ENCODE data around the gene CHDH. TPM values are rescaled to one million over a fixed set of nuclear protein-coding genes. Genes with fewer than 3 reads are reported as not detected.

The CHDH gene
- total and polyA plus RNA-seq, 9 donors, result 0.85 to 7.0 (median 4.1) TPM

DNA sequence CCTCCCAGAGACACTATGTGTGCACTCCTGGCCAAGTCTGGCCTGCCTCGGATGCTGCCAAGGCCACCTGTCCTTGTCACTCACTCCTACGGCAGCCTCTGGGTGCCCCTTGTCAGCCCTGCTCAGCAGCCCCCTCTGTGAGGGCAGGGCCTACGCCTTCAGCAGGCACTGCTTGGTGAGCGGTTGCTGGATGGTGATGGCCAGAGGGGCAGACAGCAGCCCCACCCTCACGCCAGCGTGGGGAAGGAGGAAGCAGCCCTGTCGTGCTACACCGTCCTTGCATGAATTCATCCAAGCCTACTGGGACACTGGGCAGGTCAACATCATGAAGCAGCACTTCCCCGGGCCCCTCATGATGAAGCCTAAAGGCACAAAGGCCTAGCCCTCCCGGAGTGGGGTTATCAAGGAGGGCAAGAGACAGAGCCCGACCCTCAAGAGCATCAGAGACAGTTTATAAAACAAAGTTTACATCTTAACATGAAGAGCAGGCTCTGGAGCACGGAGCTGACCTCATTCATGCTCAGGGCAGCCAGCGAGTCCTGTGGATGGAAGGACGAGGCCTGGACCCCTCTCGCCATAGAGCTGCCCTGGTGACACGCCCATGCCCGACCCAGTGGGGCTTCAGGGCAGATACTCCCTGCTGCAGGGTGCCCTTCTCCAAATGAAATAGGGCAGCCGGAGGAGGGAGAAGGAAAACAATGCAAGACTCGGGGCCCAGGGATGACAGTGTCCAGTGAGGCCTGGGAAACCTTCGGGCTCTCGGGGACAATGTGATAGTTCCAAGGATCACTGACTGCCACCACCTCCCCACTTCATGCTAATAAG is 25.3 kb downstream of the CHDH start:
- H3K9me3 ChIP-seq, result no peaks in the 10 kb centered on the region
- no peaks in the 10 kb centered on the region for H3K27me3 ChIP-seq
- DNase-seq, result peak in 1 of 5 donors; percentile 9
- intact Hi-C loops (cut with DNase I), result no loop called here
- H3K4me3 ChIP-seq, result no peak overlapping the region
- WGBS, 3 donors, result 85 to 89% (median 88%) methylated on average over 21 of the region's 21 CpGs
- TF ChIP-seq POLR2A (IDR thresholded peaks at IDR 0.05) (no peak), EP300 (IDR thresholded peaks at IDR 0.05) (no peak)
- TF ChIP-seq, protein P1, sequence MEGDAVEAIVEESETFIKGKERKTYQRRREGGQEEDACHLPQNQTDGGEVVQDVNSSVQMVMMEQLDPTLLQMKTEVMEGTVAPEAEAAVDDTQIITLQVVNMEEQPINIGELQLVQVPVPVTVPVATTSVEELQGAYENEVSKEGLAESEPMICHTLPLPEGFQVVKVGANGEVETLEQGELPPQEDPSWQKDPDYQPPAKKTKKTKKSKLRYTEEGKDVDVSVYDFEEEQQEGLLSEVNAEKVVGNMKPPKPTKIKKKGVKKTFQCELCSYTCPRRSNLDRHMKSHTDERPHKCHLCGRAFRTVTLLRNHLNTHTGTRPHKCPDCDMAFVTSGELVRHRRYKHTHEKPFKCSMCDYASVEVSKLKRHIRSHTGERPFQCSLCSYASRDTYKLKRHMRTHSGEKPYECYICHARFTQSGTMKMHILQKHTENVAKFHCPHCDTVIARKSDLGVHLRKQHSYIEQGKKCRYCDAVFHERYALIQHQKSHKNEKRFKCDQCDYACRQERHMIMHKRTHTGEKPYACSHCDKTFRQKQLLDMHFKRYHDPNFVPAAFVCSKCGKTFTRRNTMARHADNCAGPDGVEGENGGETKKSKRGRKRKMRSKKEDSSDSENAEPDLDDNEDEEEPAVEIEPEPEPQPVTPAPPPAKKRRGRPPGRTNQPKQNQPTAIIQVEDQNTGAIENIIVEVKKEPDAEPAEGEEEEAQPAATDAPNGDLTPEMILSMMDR (IDR thresholded peaks at IDR 0.05), result no peak
- H3K4me1 ChIP-seq (ENCODE audit: insufficient read depth), result no peaks in the 10 kb centered on the region
- H3K36me3 ChIP-seq, result no peaks in the 10 kb centered on the region
- no peak overlapping the region for H3K27ac ChIP-seq

DNA sequence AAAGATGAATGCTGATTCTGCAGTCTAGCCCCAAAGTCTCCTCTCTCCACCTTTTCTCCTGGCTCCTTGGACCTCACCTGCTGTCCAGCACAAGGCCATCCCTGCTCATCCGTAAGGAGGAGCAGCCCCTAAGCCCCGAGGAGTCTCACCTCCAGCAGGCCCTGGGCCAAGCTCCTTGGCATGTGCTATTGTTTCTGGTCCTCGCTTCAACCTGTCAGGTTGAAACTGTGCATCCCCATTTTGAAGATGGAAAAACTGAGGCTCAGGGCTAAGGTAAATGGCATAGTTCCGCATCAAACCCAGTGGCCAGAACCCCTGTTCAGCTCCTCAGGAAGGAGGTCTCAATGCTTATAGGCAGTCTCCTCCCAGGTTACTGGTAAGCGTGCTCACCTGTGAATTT is 26.1 kb downstream of the CHDH start:
- no peak for TF ChIP-seq POLR2A (IDR thresholded peaks at IDR 0.05)
- no peak for TF ChIP-seq EP300 (IDR thresholded peaks at IDR 0.05)
- TF ChIP-seq, protein P1 (IDR thresholded peaks at IDR 0.05), result no peak
- Histone ChIP-seq H3K27ac (no peak overlapping the region), H3K4me3 (no peak overlapping the region), H3K27me3 (no peaks in the 10 kb centered on the region), H3K4me1 (ENCODE audit: insufficient read depth) (no peaks in the 10 kb centered on the region), H3K36me3 (no peaks in the 10 kb centered on the region), H3K9me3 (no peaks in the 10 kb centered on the region)
- intact Hi-C loops (cut with DNase I), result no loop called here
- peak in 1 of 5 donors; percentile 5 for DNase-seq
- WGBS, 3 donors, result 92 to 94% (median 93%) methylated on average over 5 of the region's 5 CpGs

DNA sequence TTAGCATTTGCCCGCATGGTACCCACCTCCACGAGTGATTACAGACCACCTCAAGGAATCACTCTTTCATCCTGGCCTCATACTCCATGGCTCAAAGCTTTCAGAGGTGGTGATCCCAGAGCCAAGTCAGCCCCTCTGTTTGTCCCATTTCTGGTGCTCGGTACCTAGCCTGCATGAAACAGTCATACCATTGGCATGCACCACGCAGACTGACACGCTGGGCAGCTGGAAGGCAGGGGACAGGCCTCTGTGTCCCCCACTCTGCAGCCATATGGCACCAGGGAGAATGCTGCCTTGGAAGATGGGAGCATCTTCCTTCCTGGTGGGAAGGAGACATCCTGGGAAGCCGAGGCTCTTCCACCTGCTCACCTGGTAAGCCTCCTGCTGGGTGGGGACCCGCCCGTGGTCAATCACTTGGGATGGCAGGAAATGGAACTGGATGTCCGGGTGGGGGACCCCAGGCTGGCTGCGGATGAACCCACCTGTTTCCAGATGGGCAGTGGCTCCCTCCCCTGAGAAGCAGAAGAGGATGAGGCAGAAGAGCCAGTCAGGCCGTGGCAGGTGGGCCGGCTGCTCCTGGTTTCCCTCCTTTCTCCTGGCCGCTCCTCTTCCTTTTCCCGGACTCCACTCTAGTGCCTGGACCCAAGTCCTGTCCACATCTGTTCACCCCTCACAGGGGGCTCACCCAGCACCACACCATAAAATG is 26.9 kb downstream of the CHDH start:
- 91 to 96% (median 92%) methylated on average over 14 of the region's 14 CpGs for WGBS, 3 donors
- Histone ChIP-seq H3K9me3 (no peaks in the 10 kb centered on the region), H3K27ac (no peak overlapping the region), H3K27me3 (no peaks in the 10 kb centered on the region), H3K36me3 (no peaks in the 10 kb centered on the region), H3K4me3 (no peak overlapping the region), H3K4me1 (ENCODE audit: insufficient read depth) (no peaks in the 10 kb centered on the region)
- intact Hi-C loops (cut with DNase I), result no loop called here
- TF ChIP-seq, protein P1 (IDR thresholded peaks at IDR 0.05), result no peak
- DNase-seq, result peak in 1 of 5 donors; percentile 5

DNA sequence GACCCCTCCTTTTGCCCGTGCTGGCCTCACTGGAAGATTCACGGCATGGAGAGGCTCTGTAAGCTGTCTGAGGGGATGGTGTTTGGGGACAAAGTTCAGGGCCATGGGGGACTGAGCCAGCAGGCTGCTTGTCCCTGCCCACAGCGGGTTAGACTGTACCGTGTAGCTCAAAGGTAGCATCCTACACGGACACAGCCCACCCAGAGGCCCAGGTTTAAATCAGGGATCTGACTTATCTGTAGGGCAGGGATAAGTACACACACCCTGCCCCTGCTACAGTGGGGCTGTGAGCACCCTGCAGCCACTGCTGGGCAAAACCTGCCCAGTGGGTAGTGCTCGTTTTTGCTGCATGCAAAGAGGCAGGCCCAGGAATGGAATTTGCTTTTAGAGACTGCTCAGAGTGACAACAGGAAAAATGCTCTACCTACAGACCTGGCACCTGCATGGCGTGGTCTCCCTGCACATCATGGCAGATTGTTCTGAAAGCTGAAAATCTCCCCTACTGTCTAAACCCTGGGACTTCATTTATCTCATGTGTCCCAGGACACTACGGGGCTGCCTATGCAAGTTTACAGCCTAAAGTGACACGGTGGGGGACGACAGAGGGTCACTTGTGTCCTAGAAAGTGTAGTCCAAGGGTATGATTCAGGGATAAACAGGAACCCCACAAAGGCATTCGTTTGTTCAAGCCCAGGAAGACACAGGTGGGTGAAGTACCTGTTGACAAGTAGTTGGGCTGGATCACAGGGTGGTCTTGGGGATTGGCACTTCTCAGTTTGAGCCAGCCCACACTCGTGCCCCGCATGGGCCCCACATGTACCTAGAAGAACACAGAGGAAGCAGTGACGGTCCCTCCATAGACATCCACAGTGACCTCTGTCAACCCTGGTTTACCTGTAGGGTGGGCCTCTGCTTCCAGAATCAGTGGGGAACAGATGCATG is 27.7 kb downstream of the CHDH start:
- H3K27me3 ChIP-seq, result no peaks in the 10 kb centered on the region
- H3K4me1 ChIP-seq (ENCODE audit: insufficient read depth), result no peaks in the 10 kb centered on the region
- intact Hi-C loops (cut with DNase I), result no loop called here
- no peak for DNase-seq
- no peaks in the 10 kb centered on the region for H3K9me3 ChIP-seq
- H3K36me3 ChIP-seq, result no peaks in the 10 kb centered on the region
- H3K27ac ChIP-seq, result no peak overlapping the region
- WGBS, 3 donors, result 80 to 86% (median 84%) methylated on average over 14 of the region's 14 CpGs
- H3K4me3 ChIP-seq, result no peak overlapping the region
- TF ChIP-seq POLR2A (IDR thresholded peaks at IDR 0.05) (no peak), EP300 (IDR thresholded peaks at IDR 0.05) (no peak)
- TF ChIP-seq, protein P1 (IDR thresholded peaks at IDR 0.05), result no peak
